UCSD-AML1 (cell line): ENCODE data around the gene PRKAG2.

Experiments
- DNase-seq: peaks from one replicate; lab custom pipeline; 2025; ENCODE audit not compliant: unreplicated experiment; lab: John Stamatoyannopoulos, UW

The PRKAG2 gene

GRCh38 chr7:151866761-151867655, 9.9 kb downstream of the PRKAG2 start:
- DNase-seq: no peak

GRCh38 chr7:151866028-151866427, 10.9 kb downstream of the PRKAG2 start:
- DNase-seq: no peak

GRCh38 chr7:151865070-151865670, 11.7 kb downstream of the PRKAG2 start:
- DNase-seq: no peak

- DNase-seq: no peak
Observed at GRCh38 chr7:151864561-151864960, 12.4 kb downstream of the PRKAG2 start.

GRCh38 chr7:151864081-151864480, 12.8 kb downstream of the PRKAG2 start:
- no peak for DNase-seq

GRCh38 chr7:151863386-151864079, 13.4 kb downstream of the PRKAG2 start:
- DNase-seq: no peak

GRCh38 chr7:151862606-151863381, 14.1 kb downstream of the PRKAG2 start:
- no peak for DNase-seq

- no peak for DNase-seq
Observed at GRCh38 chr7:151861881-151862280, 15.0 kb downstream of the PRKAG2 start.

- DNase-seq: no peak
Observed at GRCh38 chr7:151860771-151861170, 16.1 kb downstream of the PRKAG2 start.

- DNase-seq: no peak
Observed at GRCh38 chr7:151859948-151860685, 16.8 kb downstream of the PRKAG2 start.

- DNase-seq: no peak
Observed at GRCh38 chr7:151859111-151859947, 17.6 kb downstream of the PRKAG2 start.

- no peak for DNase-seq
Observed at GRCh38 chr7:151858456-151858855, 18.5 kb downstream of the PRKAG2 start.

GRCh38 chr7:151857866-151858450, 19.0 kb downstream of the PRKAG2 start:
- DNase-seq: no peak

- DNase-seq: no peak
Observed at GRCh38 chr7:151857412-151857811, 19.5 kb downstream of the PRKAG2 start.

GRCh38 chr7:151856516-151856915, 20.4 kb downstream of the PRKAG2 start:
- no peak for DNase-seq

- DNase-seq: no peak
Observed at GRCh38 chr7:151856098-151856497, 20.8 kb downstream of the PRKAG2 start.

- DNase-seq: no peak
Observed at GRCh38 chr7:151854720-151855071, 22.2 kb downstream of the PRKAG2 start.

- no peak for DNase-seq
Observed at GRCh38 chr7:151853896-151854719, 22.8 kb downstream of the PRKAG2 start.
